Mammary microvascular endothelial cell (primary cell): ENCODE results near the gene RANBP17. TPM values are rescaled to one million over a fixed set of nuclear protein-coding genes. Genes with fewer than 3 reads are reported as not detected.

Experiments used
- total RNA-seq: library from RNA; depleted of rRNA; stranded (reverse); fragments of >200 nt; gene quantifications from 2 replicates; pipeline ENCODE4 v1.2.3, GENCODE V29; 2015

The RANBP17 gene
- 2.9 and 11.9 TPM in 2 replicates for total RNA-seq

DNA sequence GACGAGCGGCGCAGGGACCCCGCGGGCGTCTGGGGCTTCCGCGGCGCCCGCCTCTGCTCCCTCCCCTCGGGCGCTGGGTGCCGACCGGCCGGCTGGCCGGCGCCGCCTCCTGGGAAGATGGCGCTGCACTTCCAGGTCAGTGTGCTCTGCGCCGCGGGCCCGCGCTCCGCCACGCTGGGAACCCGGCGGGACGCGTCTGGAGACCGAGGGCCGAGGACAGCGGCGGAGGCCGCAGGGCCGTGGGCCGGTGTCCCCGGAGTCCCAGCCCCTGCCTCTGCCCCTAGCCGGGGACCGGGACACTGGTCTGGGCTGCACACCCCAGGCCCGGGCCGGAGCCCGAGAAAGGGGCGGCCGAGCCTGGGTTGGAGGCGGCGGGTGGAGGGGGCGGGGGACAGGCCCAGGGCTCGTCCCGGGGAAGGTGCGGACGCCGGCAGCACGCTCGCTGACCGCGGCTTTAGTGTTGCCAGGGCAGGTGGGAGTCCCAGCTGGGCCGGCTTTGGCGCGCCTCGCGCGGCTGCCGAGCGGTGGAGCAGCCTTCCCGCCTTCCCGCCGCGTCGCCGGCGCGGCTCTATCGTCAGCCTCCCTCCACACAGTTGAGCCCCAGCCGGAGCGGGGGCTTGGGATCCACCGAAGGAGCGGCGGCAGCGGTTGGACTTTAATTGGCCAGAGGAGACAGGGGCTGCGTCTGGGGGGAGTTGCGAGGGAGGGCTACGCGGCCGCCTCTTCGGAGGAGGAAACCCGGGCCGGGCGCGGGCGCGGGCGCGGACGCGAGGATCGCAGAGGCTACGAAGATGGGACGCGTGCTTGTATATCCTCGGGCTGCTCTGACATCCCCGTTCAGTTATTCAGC lies at the start of gene RANBP17:
Gene RANBP17 (plus strand): TSS at position 102 of the 850 bp plus-strand sequence.

DNA sequence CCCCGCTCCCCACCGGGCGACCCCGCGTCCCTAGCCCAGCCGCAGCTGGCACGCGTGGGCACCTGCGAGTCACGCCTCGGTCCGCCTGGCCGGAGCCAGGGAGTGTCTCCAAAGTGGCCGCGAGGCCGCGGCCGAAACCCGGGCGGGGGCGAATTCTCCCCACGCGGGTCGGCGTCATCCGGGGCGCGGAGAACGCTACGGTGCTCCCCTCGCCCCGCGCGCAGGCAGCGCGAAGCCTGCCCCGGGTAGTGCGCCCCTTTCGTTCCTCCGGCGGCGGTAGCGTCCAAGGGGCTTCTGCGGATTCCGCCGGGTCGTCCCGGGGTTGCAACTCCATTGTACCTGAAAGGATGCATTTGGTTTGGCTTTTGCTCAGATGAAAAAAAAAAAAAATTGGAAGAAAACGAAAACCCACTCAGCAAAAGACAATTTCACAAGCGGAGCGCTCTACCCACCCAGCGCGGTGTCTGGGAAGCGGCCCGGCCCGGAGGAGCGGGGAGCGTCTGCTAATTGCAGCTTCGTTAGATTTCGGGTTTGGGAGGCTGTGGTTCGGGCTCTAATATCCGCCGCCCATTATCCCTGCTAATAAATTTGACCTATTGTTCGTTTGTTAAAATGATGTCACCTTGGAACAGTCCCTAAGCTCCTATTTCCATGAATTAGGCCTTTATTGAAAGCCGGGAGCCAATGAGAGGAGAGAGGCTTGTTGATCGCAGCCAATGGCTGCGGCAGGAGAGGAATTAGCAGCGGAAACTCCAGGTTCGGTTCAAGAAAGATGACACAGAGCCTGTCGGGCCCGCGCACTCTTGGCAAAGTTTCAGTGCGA lies 446.8 kb downstream of the RANBP17 start, which contains the start of gene TLX3:
Gene TLX3 (plus strand): TSS at position 796 of the 823 bp plus-strand sequence. CDS start 118 bp downstream, outside the sequence.

Other genes with a start within 250 kb of the RANBP17 start
- gene GABRP, start 78.3 kb upstream of the RANBP17 start, total RNA-seq, result 1.5 and 2.7 TPM in 2 replicates